ENCODE data around the gene ASB14.

Gene ASB14

GRCh38 chr3:57233799-57234198 lies 58.7 kb downstream of the ASB14 start:
- TF ChIP-seq CTCF (IDR thresholded peaks at IDR 0.05; ENCODE audit: low read depth, low read length): no peak
- no peak for DNase-seq (ENCODE audit: low read depth in 2 of 2)
- H3K4me3 ChIP-seq (replicated peaks in 1 of 2; ENCODE audit: low read depth in 2 of 2, low read length in 2 of 2): no peak overlapping the region

GRCh38 chr3:57230006-57230405 lies 62.5 kb downstream of the ASB14 start:
- no peak for TF ChIP-seq CTCF (IDR thresholded peaks at IDR 0.05; ENCODE audit: low read depth, low read length)
- no peak overlapping the region for H3K4me3 ChIP-seq (replicated peaks in 1 of 2; ENCODE audit: low read depth in 2 of 2, low read length in 2 of 2)
- no peak for DNase-seq (ENCODE audit: low read depth in 2 of 2)

- TF ChIP-seq CTCF (IDR thresholded peaks at IDR 0.05; ENCODE audit: low read depth, low read length): no peak
- DNase-seq (ENCODE audit: low read depth in 2 of 2): peak; percentile 55 to 66
- peak overlapping the region; percentile 72 to 80 for H3K4me3 ChIP-seq (replicated peaks in 1 of 2; ENCODE audit: low read depth in 2 of 2, low read length in 2 of 2)
Observed at GRCh38 chr3:57227930-57228751, 64.3 kb downstream of the ASB14 start.

- DNase-seq (ENCODE audit: low read depth in 2 of 2): peak; percentile 84 to 92
- peak within 1 kb of the TSS; percentile 72 to 80 for H3K4me3 ChIP-seq (replicated peaks in 1 of 2; ENCODE audit: low read depth in 2 of 2, low read length in 2 of 2)
- TF ChIP-seq CTCF (IDR thresholded peaks at IDR 0.05; ENCODE audit: low read depth, low read length): no peak
Observed at GRCh38 chr3:57227204-57227929, 65.1 kb downstream of the ASB14 start, which contains the start of gene APPL1. Gene APPL1, plus strand, starts transcription at chr3:57227729. Its CDS starts 155 bp downstream, at chr3:57227884.

- no peak for DNase-seq (ENCODE audit: low read depth in 2 of 2)
- no peak for TF ChIP-seq CTCF (IDR thresholded peaks at IDR 0.05; ENCODE audit: low read depth, low read length)
- H3K4me3 ChIP-seq (replicated peaks in 1 of 2; ENCODE audit: low read depth in 2 of 2, low read length in 2 of 2): no peak overlapping the region
Observed at GRCh38 chr3:57226176-57226575, 66.3 kb downstream of the ASB14 start.

GRCh38 chr3:57224856-57225255 lies 67.6 kb downstream of the ASB14 start:
- no peak for TF ChIP-seq CTCF (IDR thresholded peaks at IDR 0.05; ENCODE audit: low read depth, low read length)
- H3K4me3 ChIP-seq (replicated peaks in 1 of 2; ENCODE audit: low read depth in 2 of 2, low read length in 2 of 2): no peak overlapping the region
- peak; percentile 1 to 3 for DNase-seq (ENCODE audit: low read depth in 2 of 2)

All from cardiac fibroblast (primary cell).